Fibroblast of the aortic adventitia (primary cell): ENCODE data around the gene WIPF2. TPM values are rescaled to one million over a fixed set of nuclear protein-coding genes. Genes with fewer than 3 reads are reported as not detected.
A peak's percentile ranks its signal among the peaks of the same experiment; 100 is the strongest.

Experiments
- DNase-seq: peaks from one replicate; pipeline ENCODE4 v3.0.0-alpha.2; 2010; ENCODE audit warnings: low read depth
- H3K4me3 ChIP-seq: 2 replicates; pipeline ENCODE4 v1.5.1; 2011; ENCODE audit warnings: low read depth, mild to moderate bottlenecking, control low read depth, low read length, moderate library complexity
- CTCF ChIP-seq: IDR thresholded peaks from 2 replicates; pipeline ENCODE4 v1.5.1; 2011; ENCODE audit warnings: mild to moderate bottlenecking, low read length, control low read depth, inconsistent platforms; ENCODE audit not compliant: insufficient read depth
- total RNA-seq: library from RNA; depleted of rRNA; stranded (reverse); fragments of >200 nt; gene quantifications from 2 replicates; pipeline ENCODE4 v1.2.3, GENCODE V29; 2012; ENCODE audit warnings: low replicate concordance

WIPF2 gene
- total RNA-seq, 1 donor = 9.6 TPM

- no peak overlapping the region for H3K4me3 ChIP-seq
- no peak for DNase-seq
- no peak for TF ChIP-seq CTCF
Observed at GRCh38 chr17:40268141-40268712, 49.1 kb downstream of the WIPF2 start.

DNA sequence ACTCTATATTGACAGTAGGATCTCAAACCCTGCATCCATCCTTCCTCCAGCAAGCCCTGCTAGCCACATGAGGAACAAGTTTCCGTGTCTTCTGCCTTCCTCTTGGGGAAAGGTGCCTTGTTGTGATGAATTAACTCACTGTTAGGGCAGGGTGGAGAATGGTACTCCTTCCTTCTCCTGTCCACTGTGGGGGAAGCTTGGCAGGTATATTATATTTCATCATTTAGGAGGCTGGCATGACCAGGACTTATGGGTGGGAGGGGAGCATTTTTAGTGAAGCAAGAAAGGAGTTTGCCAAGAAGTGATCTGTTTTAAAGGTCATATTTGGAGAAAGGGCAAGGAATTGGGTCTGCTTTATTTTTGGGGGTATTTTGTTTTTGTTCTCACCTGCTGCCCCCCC, 59.3 kb downstream of the WIPF2 start:
- no peak for DNase-seq
- TF ChIP-seq CTCF = no peak
- H3K4me3 ChIP-seq = no peak overlapping the region

DNA sequence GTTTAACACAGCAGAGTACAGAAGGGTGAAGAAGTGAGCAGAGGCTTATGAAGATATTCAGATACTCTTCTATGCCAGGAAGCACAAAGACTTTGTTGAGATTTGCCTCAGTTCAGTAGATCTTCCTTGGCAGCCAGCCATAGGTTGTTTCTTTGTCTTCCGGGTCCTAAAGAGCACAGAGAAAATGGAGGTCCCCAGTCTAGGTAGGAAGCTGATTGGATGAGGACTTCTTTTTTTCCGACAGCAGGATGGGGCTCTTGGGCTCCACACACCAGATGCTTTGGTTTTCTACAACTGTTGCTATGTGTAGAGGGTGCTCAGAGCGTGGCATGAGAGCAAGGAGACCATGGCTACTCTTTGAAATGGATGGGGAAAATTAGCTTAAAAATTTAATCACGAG, 60.3 kb downstream of the WIPF2 start:
- H3K4me3 ChIP-seq = no peak overlapping the region

GRCh38 chr17:40281663-40282062, 62.6 kb downstream of the WIPF2 start:
- no peak for DNase-seq
- H3K4me3 ChIP-seq = no peak overlapping the region
- TF ChIP-seq CTCF = no peak

More for the DNA sequence above, 60.3 kb downstream of the WIPF2 start:
- no peak for DNase-seq
- no peak for TF ChIP-seq CTCF

- peak; percentile 90 for DNase-seq
- H3K4me3 ChIP-seq = peak overlapping the region; percentile 62
- TF ChIP-seq CTCF = no peak
Observed at GRCh38 chr17:40283662-40284061, 64.6 kb downstream of the WIPF2 start.

DNA sequence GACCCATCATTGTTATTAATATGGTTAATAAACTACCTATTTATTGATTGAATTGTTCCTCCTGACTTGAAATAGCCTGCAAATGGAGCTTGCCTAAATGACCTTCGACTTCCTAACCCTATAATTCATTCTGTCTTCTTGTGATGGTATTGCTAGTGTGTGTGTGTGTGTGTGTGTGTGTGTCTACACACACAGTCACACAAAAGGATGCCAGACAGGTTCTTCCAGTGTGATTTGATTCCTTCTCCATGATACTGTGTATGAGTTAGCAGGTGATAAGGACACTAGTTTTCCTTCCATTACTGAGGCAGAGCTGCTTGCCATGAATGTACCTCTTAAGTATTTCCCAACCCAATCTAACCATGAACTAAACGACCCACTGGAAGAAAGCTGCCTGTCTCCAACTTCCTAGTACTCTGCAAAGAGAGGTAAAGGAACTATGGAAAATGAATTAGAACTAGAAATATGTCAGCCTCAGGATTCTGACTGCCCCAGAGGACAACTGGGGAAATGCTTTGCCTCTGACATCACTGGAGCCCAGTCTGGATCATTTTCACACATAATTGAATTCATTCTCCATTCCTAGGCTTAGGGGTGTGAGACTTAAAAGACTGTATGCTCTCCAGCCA, 65.1 kb downstream of the WIPF2 start:
- peak; percentile 89 for DNase-seq
- peak; percentile 65 for TF ChIP-seq CTCF
- peak overlapping the region; percentile 62 for H3K4me3 ChIP-seq

DNA sequence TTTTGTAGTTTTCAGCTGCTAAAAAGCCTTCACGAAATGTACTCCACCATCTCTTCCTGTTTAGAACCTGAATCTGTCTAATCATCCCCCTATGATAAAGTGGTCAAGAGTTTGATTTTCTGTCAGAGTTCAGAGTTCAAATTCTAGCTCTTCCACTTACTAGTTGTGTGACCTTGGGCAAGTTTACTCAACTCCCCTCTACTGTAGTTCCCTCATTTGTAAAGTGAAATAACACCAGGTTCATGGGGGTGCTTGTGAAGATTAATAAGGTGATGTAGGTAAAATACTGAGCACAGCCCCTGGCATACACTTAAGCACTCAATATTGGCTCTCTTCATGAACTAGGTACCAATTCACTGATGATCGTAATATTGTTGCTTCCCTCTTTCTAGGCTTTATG, 67.4 kb downstream of the WIPF2 start:
- TF ChIP-seq CTCF = no peak
- H3K4me3 ChIP-seq = no peak overlapping the region
- DNase-seq = no peak
